ENCODE data around the gene MAOB.

MAOB gene

DNA sequence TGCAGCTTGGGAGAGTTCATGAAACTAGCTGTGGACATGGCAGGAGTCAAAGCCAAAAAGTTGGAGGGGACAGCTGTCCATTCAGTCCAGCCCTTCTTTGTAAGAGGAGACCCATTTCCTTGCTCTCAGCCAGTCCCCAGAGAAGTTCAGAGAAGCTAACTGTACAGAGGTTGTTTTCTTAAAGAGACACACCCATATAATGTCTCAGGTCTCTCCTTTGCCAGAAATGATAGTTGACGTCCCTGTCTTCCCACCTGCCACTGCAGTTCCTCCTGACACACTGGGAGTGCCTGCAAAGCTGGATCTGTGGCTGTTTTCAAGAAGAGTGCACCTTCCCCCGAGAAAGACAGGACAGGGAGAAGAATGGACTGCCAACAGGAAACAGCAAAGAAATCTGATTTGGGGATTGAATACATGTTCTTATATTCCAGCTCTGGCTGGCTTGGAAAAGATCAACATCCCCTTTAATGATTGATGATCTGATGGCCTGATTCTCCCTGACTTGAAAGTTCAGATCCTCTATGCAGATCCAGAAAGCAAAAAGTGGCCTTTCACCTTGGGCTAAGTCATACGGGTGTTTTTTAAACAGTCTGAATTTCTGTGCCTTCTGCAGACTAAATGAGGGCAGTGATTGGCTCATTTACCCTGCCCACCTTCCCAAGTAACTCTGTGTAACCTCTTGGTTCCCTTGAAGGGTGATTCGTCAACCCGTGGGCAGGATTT is 139.0 kb downstream of the MAOB start:
- no peak overlapping the region for H3K4me3 ChIP-seq (ENCODE audit: low read length)
- TF ChIP-seq, protein P1, sequence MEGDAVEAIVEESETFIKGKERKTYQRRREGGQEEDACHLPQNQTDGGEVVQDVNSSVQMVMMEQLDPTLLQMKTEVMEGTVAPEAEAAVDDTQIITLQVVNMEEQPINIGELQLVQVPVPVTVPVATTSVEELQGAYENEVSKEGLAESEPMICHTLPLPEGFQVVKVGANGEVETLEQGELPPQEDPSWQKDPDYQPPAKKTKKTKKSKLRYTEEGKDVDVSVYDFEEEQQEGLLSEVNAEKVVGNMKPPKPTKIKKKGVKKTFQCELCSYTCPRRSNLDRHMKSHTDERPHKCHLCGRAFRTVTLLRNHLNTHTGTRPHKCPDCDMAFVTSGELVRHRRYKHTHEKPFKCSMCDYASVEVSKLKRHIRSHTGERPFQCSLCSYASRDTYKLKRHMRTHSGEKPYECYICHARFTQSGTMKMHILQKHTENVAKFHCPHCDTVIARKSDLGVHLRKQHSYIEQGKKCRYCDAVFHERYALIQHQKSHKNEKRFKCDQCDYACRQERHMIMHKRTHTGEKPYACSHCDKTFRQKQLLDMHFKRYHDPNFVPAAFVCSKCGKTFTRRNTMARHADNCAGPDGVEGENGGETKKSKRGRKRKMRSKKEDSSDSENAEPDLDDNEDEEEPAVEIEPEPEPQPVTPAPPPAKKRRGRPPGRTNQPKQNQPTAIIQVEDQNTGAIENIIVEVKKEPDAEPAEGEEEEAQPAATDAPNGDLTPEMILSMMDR (conservative IDR thresholded peaks at IDR 0.05; ENCODE audit: low read length), result no peak
- DNase-seq (ENCODE audit: low read depth), result no peak

DNA sequence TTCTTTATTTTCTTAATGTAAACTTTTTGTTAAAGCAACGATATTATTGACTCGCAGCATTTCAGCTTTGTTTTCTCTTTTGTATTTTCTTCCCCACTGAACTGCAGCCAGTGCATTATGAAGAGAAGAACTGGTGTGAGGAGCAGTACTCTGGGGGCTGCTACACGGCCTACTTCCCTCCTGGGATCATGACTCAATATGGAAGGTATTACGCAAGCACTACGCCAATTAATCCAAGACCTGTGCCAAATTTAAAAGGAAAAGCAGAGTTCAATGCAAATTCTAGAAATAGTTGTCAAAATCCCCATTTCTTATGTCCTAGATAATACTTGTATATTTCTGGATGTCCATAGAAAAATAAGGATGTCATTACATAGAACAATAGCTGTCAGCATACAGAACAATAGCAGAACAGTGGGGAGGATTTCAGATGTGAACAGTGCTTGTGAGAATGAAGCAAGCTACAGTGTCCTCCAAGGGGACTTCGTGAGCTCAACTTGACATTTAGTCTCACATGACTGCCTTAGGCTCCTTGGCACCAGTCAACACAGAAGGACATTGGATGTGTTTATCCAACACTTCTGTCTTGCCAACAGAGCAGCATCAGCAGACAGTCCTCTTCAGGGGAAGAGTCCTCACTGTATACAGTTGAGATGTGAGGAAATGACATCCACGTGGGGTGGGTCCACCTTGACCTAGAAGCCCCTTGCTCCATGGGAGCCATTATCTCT is 140.2 kb downstream of the MAOB start:
- TF ChIP-seq, protein P1 (conservative IDR thresholded peaks at IDR 0.05; ENCODE audit: low read length), result no peak
- H3K4me3 ChIP-seq (ENCODE audit: low read length), result no peak overlapping the region
- peak; percentile 10 for DNase-seq (ENCODE audit: low read depth)

DNA sequence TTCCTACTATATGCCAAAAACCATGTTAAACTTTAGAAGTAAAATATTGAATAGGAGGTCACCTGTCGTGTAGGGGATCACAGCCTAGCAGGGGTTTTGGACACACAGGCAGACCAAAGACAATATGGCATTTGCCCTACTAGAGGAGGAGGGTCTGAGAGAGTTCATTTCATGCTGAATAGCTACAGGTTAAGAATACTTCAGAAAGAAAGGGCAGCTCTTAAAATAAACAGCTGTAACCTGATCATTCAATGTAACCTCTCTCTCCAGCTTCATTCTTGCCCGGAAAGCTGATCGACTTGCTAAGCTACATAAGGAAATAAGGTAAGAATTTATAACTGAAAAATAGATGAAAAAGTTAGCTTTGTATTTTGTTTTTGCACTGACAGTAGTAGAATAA is 146.3 kb downstream of the MAOB start:
- no peak for DNase-seq (ENCODE audit: low read depth)
- TF ChIP-seq, protein P1 (conservative IDR thresholded peaks at IDR 0.05; ENCODE audit: low read length), result no peak
- H3K4me3 ChIP-seq (ENCODE audit: low read length), result no peak overlapping the region

DNA sequence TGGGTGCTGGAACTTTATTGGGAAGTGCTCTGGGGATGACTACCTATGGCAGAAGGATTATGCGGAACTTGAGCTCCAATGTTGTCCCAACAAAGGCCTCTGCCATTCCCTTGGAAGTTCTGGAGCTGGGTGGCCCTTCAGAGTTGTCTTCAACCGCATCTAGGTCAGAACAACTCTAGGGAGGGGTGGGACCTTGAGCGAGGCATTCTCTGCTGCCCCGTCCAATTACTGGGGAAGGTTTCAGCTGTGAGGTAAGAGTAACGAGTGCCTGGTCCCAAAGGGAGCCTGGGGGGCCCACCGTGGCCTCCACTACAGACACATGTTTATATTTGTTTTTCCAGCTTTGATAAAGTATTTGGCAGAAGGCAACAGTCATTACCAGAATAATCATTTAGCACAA is 146.7 kb downstream of the MAOB start:
- H3K4me3 ChIP-seq (ENCODE audit: low read length), result no peak overlapping the region
- DNase-seq (ENCODE audit: low read depth), result no peak
- TF ChIP-seq, protein P1 (conservative IDR thresholded peaks at IDR 0.05; ENCODE audit: low read length), result no peak

DNA sequence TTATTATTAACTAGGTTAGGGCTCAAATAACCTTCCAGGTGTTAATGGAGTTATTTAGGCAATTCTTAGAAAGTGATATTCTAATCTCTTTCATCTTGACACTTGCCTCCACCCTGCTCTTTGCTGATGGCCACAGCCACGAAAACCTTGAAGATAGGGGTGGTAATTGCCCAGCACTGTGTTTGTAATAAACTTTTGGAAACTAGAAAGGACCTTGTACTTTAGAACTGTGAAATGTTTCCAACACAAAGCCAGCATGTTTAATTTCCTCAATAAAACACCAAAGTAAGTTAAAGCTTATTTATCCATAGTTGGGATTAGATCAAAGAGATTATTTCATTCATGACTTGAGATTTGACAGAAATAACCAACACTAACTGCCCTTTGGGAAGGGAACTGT is 147.8 kb downstream of the MAOB start:
- no peak for DNase-seq (ENCODE audit: low read depth)

DNA sequence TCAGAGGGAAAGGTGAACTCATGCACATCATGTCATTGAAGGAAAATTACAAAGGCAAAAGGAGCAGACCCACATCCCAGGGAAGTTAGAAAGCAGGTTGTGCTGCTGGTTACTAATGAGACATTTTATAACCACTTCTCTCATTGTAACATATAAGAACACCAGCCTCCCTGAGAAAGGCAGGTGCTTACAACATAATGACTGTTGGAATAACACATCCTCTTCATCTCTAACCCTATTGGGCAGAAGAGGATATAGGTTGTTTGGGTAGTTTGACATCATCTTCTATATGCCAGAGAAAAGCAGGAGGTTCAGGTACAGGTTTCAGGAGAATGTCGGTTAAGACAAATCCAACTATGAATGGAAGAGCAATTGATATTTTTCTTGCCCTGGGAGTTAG is 148.6 kb downstream of the MAOB start:
- TF ChIP-seq, protein P1 (conservative IDR thresholded peaks at IDR 0.05; ENCODE audit: low read length), result no peak
- DNase-seq (ENCODE audit: low read depth), result no peak
- no peak overlapping the region for H3K4me3 ChIP-seq (ENCODE audit: low read length)

More for the DNA sequence above, 147.8 kb downstream of the MAOB start:
- H3K4me3 ChIP-seq (ENCODE audit: low read length), result no peak overlapping the region
- TF ChIP-seq, protein P1 (conservative IDR thresholded peaks at IDR 0.05; ENCODE audit: low read length), result no peak

DNA sequence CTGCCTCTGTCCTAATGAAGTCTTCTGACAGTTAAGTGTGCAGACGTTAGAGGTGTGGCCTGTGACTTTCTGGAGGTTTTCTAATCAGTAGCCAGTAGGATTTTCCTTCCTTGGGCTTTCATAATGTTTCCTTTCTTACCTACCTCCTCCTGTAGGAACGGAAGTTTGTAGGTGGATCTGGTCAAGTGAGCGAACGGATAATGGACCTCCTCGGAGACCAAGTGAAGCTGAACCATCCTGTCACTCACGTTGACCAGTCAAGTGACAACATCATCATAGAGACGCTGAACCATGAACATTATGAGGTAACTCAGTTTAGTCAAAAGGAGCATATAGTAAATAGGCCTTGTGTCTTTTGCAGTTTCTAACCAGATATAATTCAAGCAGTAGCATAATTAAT is 151.2 kb downstream of the MAOB start:
- TF ChIP-seq, protein P1 (conservative IDR thresholded peaks at IDR 0.05; ENCODE audit: low read length), result no peak
- no peak for DNase-seq (ENCODE audit: low read depth)
- no peak overlapping the region for H3K4me3 ChIP-seq (ENCODE audit: low read length)

All from AG10803 (cell line).